Smooth muscle cell (in vitro differentiated cells): ENCODE measurements around the gene CLUH. TPM values are rescaled to one million over a fixed set of nuclear protein-coding genes. Genes with fewer than 3 reads are reported as not detected.

Source experiments
- DNase-seq: peaks from one replicate; lab custom pipeline; 2025; ENCODE audit not compliant: unreplicated experiment; lab: John Stamatoyannopoulos, UW
- H2AFZ ChIP-seq: fragments of 200-600 bp; sonication (generic); 2 replicates; pipeline ENCODE4 v1.6.0; 2016; ENCODE audit warnings: antibody characterized with exemption, low read depth, mild to moderate bottlenecking
- H3F3A ChIP-seq: fragments of 200-600 bp; sonication (generic); 2 replicates; pipeline ENCODE4 v1.6.0; 2017; ENCODE audit warnings: antibody characterized with exemption, low read depth
- H3K27ac ChIP-seq: fragments of 200-600 bp; sonication (generic); 2 replicates; pipeline ENCODE4 v1.5.1; 2016; ENCODE audit warnings: low read depth, mild to moderate bottlenecking
- H3K27me3 ChIP-seq: fragments of 200-600 bp; sonication (generic); 2 replicates; pipeline ENCODE4 v1.6.1; 2016; ENCODE audit warnings: low read depth, mild to moderate bottlenecking
- H3K36me3 ChIP-seq: fragments of 200-600 bp; sonication (generic); 2 replicates; pipeline ENCODE4 v1.5.1; 2016; ENCODE audit warnings: low read depth
- H3K4me1 ChIP-seq: fragments of 200-600 bp; sonication (generic); 2 replicates; pipeline ENCODE4 v1.5.1; 2016; ENCODE audit warnings: low read depth
- H3K4me2 ChIP-seq: fragments of 200-600 bp; sonication (generic); 2 replicates; pipeline ENCODE4 v1.6.0; 2016; ENCODE audit warnings: mild to moderate bottlenecking
- H3K4me3 ChIP-seq: fragments of 200-600 bp; sonication (generic); 2 replicates; pipeline ENCODE4 v1.5.1; 2016; ENCODE audit warnings: mild to moderate bottlenecking
- H3K79me2 ChIP-seq: fragments of 200-600 bp; sonication (generic); 2 replicates; pipeline ENCODE4 v1.6.0; 2016; ENCODE audit warnings: low read depth, mild to moderate bottlenecking
- H3K9ac ChIP-seq: fragments of 200-600 bp; sonication (generic); 2 replicates; pipeline ENCODE4 v1.6.0; 2016; ENCODE audit warnings: low read depth
- H3K9me3 ChIP-seq: fragments of 200-600 bp; sonication (generic); replicated peaks from 2 replicates; pipeline ENCODE4 v1.5.1; 2016; ENCODE audit warnings: low read depth
- H4K20me1 ChIP-seq: fragments of 200-600 bp; sonication (generic); 2 replicates; pipeline ENCODE4 v1.6.0; 2016; ENCODE audit warnings: low read depth
- WGBS: methylation state at CpG from one replicate; pipeline ENCODE4 v1.1.7; 2016; ENCODE audit warnings: low lambda C conversion rate; 5-methylcytosine and 5-hydroxymethylcytosine counted together
- polyA plus RNA-seq: library from polyadenylated mRNA; unstranded; fragments of >200 nt; fragmentation: Nextera tagmentation; extraction: Ambion mirVana; gene quantifications from 2 replicates; pipeline ENCODE4 v1.2.1, GENCODE V29; 2016
- total RNA-seq: library from RNA; depleted of rRNA; stranded (reverse); fragments of >200 nt; gene quantifications from 2 replicates; pipeline ENCODE4 v1.2.3, GENCODE V29; 2014
- TF ChIP-seq, protein P1 (sequence below): fragments of 200-600 bp; sonication (generic); IDR thresholded peaks from 2 replicates; pipeline ENCODE4 v1.5.1; 2017; ENCODE audit warnings: borderline replicate concordance, mild to moderate bottlenecking, antibody characterized with exemption; ENCODE audit not compliant: insufficient read depth, poor library complexity, severe bottlenecking

Gene CLUH
- total and polyA plus RNA-seq, 2 experiments from 2014 or later: 13.4 to 15.4 TPM

DNA sequence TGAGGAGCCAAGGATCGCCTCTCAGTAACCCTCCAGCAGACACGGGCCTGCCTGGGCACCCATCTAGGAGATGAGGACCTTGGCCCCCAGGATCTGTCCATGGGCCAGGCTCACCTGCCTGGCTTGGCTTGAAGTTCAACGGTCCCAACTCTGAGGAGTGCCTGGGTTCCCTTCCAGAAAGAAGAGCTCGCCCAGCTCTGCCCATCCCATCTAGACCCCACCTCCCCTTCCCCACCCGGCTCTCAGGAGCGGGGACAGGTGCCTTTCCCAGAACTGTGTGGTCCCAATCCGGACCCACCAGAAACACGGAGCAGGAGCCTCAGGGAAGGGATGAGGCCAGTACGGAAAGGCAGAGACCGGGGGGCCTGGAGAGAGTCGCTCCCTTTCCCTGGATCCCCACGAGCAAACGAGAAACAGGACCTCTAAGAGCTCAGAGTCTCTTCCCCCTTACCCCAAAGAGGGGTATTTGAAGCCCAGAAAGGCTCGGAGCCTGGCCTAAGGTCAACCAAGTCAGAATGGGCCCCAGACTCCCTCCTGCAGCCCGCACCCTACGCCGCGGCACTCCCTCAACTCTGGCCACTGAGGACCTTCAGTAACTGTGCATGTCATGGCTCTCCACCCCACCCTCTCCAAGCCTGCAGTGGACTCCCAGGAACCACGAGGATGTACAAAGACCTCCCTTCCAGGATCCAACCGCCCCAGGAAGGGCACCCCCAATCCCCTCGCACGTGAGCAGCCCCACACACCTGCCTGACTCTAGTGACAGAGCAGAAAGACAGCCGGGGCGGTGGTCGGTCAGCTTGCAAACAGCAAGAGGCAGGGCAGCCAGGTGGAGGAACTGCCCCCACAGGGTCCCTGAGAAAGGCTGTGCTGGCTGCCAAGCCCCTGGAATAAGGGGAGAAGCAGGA lies 5.4 kb downstream of the CLUH start:
- H3K27me3 ChIP-seq: no peaks in the 10 kb centered on the region
- DNase-seq: no peak
- TF ChIP-seq, protein P1, sequence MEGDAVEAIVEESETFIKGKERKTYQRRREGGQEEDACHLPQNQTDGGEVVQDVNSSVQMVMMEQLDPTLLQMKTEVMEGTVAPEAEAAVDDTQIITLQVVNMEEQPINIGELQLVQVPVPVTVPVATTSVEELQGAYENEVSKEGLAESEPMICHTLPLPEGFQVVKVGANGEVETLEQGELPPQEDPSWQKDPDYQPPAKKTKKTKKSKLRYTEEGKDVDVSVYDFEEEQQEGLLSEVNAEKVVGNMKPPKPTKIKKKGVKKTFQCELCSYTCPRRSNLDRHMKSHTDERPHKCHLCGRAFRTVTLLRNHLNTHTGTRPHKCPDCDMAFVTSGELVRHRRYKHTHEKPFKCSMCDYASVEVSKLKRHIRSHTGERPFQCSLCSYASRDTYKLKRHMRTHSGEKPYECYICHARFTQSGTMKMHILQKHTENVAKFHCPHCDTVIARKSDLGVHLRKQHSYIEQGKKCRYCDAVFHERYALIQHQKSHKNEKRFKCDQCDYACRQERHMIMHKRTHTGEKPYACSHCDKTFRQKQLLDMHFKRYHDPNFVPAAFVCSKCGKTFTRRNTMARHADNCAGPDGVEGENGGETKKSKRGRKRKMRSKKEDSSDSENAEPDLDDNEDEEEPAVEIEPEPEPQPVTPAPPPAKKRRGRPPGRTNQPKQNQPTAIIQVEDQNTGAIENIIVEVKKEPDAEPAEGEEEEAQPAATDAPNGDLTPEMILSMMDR: no peak
- H3K36me3 ChIP-seq: no peaks in the 10 kb centered on the region
- peaks cover 54% of the 10 kb centered on the region for H3K79me2 ChIP-seq
- no peak overlapping the region for H3K27ac ChIP-seq
- H3F3A ChIP-seq: no peaks in the 10 kb centered on the region
- no peak overlapping the region for H3K4me3 ChIP-seq
- H2AFZ ChIP-seq: no peak overlapping the region
- WGBS: 97% methylated on average over 22 of the region's 25 CpGs
- H3K4me1 ChIP-seq: peaks cover 14% of the 10 kb centered on the region
- no peaks in the 10 kb centered on the region for H3K9me3 ChIP-seq
- no peak overlapping the region for H3K4me2 ChIP-seq
- H4K20me1 ChIP-seq: peaks cover 66% of the 10 kb centered on the region
- no peak overlapping the region for H3K9ac ChIP-seq

DNA sequence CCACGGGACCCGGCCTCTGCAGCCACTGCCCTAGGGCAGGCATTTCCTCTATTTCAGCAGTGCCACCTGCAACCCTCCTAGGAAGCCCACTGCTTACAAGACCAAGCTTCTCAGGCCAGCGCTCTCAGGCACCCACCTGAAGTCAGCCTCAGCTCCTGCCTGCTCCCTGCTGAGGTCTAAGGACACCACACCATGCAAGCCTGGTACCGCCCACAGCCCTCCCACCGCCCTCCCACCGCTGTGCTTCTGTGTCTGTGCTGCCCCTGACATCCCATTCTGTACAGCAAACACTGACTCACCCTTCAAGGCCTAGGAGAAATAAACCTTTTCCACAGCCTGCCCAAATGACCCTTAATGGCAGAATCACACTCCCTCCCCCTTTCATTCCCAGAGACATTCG lies 6.3 kb downstream of the CLUH start:
- peaks cover 8% of the 10 kb centered on the region for H3K4me1 ChIP-seq
- H3F3A ChIP-seq: no peaks in the 10 kb centered on the region
- H3K9ac ChIP-seq: no peak overlapping the region
- DNase-seq: no peak
- peaks cover 59% of the 10 kb centered on the region for H4K20me1 ChIP-seq
- WGBS: 86% methylated on average over 6 of the region's 7 CpGs
- H3K27me3 ChIP-seq: no peaks in the 10 kb centered on the region
- TF ChIP-seq, protein P1: no peak
- H3K9me3 ChIP-seq: no peaks in the 10 kb centered on the region
- H3K4me3 ChIP-seq: no peak overlapping the region
- H3K4me2 ChIP-seq: no peak overlapping the region
- H3K27ac ChIP-seq: no peak overlapping the region
- H3K79me2 ChIP-seq: peaks cover 46% of the 10 kb centered on the region
- no peaks in the 10 kb centered on the region for H3K36me3 ChIP-seq
- H2AFZ ChIP-seq: no peak overlapping the region

DNA sequence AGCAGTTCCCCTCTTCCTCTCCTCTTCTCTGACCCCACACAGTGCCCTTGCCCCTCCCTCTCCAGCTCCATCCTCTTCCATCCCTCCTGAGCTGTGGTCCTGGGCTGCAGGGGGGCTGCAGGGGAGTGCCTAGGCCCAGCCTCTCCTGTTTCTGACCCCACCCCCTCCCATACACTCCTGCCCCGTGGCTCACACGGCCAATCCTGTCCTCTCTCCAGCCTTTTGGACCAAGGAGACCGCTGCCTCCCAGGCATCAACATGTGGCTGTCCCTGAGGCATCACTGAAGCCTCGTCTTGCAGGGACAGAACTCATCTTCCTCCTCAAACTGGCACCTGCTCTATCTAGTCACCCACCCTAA lies 6.7 kb downstream of the CLUH start:
- H3K4me1 ChIP-seq: peaks cover 5% of the 10 kb centered on the region
- no peak for DNase-seq
- H3F3A ChIP-seq: no peaks in the 10 kb centered on the region
- H3K4me3 ChIP-seq: no peak overlapping the region
- 78% methylated on average over 4 of the region's 4 CpGs for WGBS
- no peak overlapping the region for H3K4me2 ChIP-seq
- no peak overlapping the region for H2AFZ ChIP-seq
- H3K27me3 ChIP-seq: no peaks in the 10 kb centered on the region
- TF ChIP-seq, protein P1: no peak
- H4K20me1 ChIP-seq: peaks cover 55% of the 10 kb centered on the region
- no peak overlapping the region for H3K27ac ChIP-seq
- H3K9me3 ChIP-seq: no peaks in the 10 kb centered on the region
- no peaks in the 10 kb centered on the region for H3K36me3 ChIP-seq
- no peak overlapping the region for H3K9ac ChIP-seq
- H3K79me2 ChIP-seq: peaks cover 42% of the 10 kb centered on the region
